Mesenchymal stem cell (in vitro differentiated cells and primary cell): ENCODE data around the gene RBM12.

Experiments used
- DNase-seq: peaks from one replicate; pipeline ENCODE4 v3.0.0-alpha.2; 2013
- H2AFZ ChIP-seq: one replicate; pipeline ENCODE4 v1.6.1; 2013; ENCODE audit warnings: low read depth, mild to moderate bottlenecking, control low read depth, inconsistent platforms, low read length, moderate library complexity
- H2AK5ac ChIP-seq: 2 replicates; pipeline ENCODE4 v1.6.1; 2013; ENCODE audit warnings: low read length, moderate library complexity, mild to moderate bottlenecking, inconsistent platforms; ENCODE audit not compliant: severe bottlenecking
- H2BK120ac ChIP-seq: one replicate; pipeline ENCODE4 v1.6.1; 2013; ENCODE audit warnings: low read depth, mild to moderate bottlenecking, inconsistent platforms, low read length, moderate library complexity
- H2BK12ac ChIP-seq, 2 experiments: one replicate each; pipeline ENCODE4 v1.6.1; 2013; ENCODE audit warnings: inconsistent platforms in 2 of 2, low read length in 2 of 2, mild to moderate bottlenecking in 2 of 2, moderate library complexity in 2 of 2, control low read depth in 1 of 2
- H2BK15ac ChIP-seq: one replicate; pipeline ENCODE4 v1.6.1; 2013; ENCODE audit warnings: mild to moderate bottlenecking, low read depth, inconsistent platforms; ENCODE audit not compliant: poor library complexity, severe bottlenecking
- H2BK5ac ChIP-seq: 2 replicates; pipeline ENCODE4 v1.6.1; 2013; ENCODE audit warnings: low read depth, mild to moderate bottlenecking, low read length, control low read depth, inconsistent platforms; ENCODE audit not compliant: poor library complexity, severe bottlenecking
- H3K14ac ChIP-seq, 2 experiments: one replicate each; pipeline ENCODE4 v1.6.1; 2013; ENCODE audit warnings: inconsistent platforms in 2 of 2, low read length in 2 of 2, control low read depth in 1 of 2, mild to moderate bottlenecking in 1 of 2, moderate library complexity in 1 of 2
- H3K18ac ChIP-seq, 2 experiments: one replicate each; pipeline ENCODE4 v1.6.1; 2013; ENCODE audit warnings: inconsistent platforms in 2 of 2, low read length in 2 of 2, control low read depth in 1 of 2, low read depth in 1 of 2, mild to moderate bottlenecking in 1 of 2
- H3K23ac ChIP-seq, 2 experiments: one replicate each; pipeline ENCODE4 v1.6.1; 2013; ENCODE audit warnings: inconsistent platforms in 2 of 2, low read length in 2 of 2, mild to moderate bottlenecking in 2 of 2, moderate library complexity in 2 of 2, control low read depth in 1 of 2
- H3K27ac ChIP-seq: 2 replicates; pipeline ENCODE4 v1.5.1; 2013; ENCODE audit warnings: mild to moderate bottlenecking, moderate library complexity, low read length, control low read depth, inconsistent platforms; ENCODE audit not compliant: poor library complexity, severe bottlenecking
- H3K27me3 ChIP-seq, 2 experiments: 2 replicates each; pipeline versions ENCODE4 v1.6.1 to v1.7.0; 2013; ENCODE audit warnings: low read length in 2 of 2, mild to moderate bottlenecking in 2 of 2, moderate library complexity in 2 of 2, control low read depth in 1 of 2, inconsistent platforms in 1 of 2; ENCODE audit not compliant: control insufficient read depth in 1 of 2, insufficient read depth in 1 of 2
- H3K36me3 ChIP-seq, 2 experiments: 2 replicates each; pipeline versions ENCODE4 v1.6.1 to v1.7.0; 2013; ENCODE audit warnings: low read length in 2 of 2, control low read depth in 1 of 2, inconsistent platforms in 1 of 2, low read depth in 1 of 2, mild to moderate bottlenecking in 1 of 2; ENCODE audit not compliant: insufficient read depth in 2 of 2, control insufficient read depth in 1 of 2
- H3K4ac ChIP-seq, 2 experiments: one replicate each; pipeline ENCODE4 v1.6.1; 2013; ENCODE audit warnings: inconsistent platforms in 2 of 2, low read length in 2 of 2, mild to moderate bottlenecking in 2 of 2, moderate library complexity in 2 of 2, control low read depth in 1 of 2, low read depth in 1 of 2
- H3K4me1 ChIP-seq: 2 replicates; pipeline ENCODE4 v1.6.1; 2013; ENCODE audit warnings: low read depth, low read length, control low read depth; ENCODE audit not compliant: control insufficient read depth, insufficient read depth
- H3K4me2 ChIP-seq: 2 replicates; pipeline ENCODE4 v1.6.1; 2013; ENCODE audit warnings: low read length, mild to moderate bottlenecking, inconsistent platforms; ENCODE audit not compliant: poor library complexity, severe bottlenecking
- H3K4me3 ChIP-seq, 2 experiments: 2 replicates each; pipeline versions ENCODE4 v1.5.1 to v1.7.0; 2013; ENCODE audit warnings: low read length in 2 of 2, mild to moderate bottlenecking in 2 of 2, control low read depth in 1 of 2, low read depth in 1 of 2; ENCODE audit not compliant: insufficient read depth in 1 of 2
- H3K79me1 ChIP-seq: replicated peaks from 2 replicates; pipeline ENCODE4 v1.6.1; 2013; ENCODE audit warnings: mild to moderate bottlenecking, control low read depth, low read length, inconsistent platforms; ENCODE audit not compliant: poor library complexity, severe bottlenecking
- H3K9ac ChIP-seq: 2 replicates; pipeline ENCODE4 v1.7.0; 2013; ENCODE audit warnings: mild to moderate bottlenecking, low read length, moderate library complexity
- H3K9me3 ChIP-seq: 2 replicates; pipeline ENCODE4 v1.7.0; 2013; ENCODE audit warnings: mild to moderate bottlenecking, low read length; ENCODE audit not compliant: control insufficient read depth
- H4K8ac ChIP-seq: one replicate; pipeline ENCODE4 v1.6.1; 2013; ENCODE audit warnings: inconsistent platforms, mild to moderate bottlenecking, low read length, moderate library complexity
- H4K91ac ChIP-seq: one replicate; pipeline ENCODE4 v1.6.1; 2013; ENCODE audit warnings: mild to moderate bottlenecking, low read length, inconsistent platforms
- WGBS: methylation state at CpG from one replicate; pipeline ENCODE4 v1.1.7; 2013; ENCODE audit warnings: mixed read lengths; 5-methylcytosine and 5-hydroxymethylcytosine counted together

The RBM12 gene

DNA sequence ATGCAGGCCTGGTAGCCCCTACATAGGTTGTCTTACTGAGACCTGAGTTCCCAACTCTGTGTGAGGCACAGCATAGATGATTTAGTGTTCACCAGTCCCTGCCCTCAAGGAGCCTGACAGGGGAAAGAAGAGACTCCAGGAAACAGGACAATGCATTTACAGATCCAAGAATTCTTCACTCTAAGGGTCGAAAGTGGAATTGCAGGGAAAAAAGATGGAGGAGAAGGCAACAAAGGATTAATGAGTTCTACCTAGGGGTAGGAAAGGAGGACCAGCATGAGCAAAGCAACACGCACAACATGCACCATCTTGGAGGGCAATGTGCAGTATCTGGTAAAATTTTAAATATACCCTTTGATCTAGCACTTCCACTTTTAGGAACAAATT is 43.1 kb downstream of the RBM12 start:
- H3K4ac ChIP-seq, result no peak overlapping the region
- H2BK120ac ChIP-seq, result no peak overlapping the region
- no peak overlapping the region for H3K14ac ChIP-seq
- no peak overlapping the region for H2AK5ac ChIP-seq
- H3K27ac ChIP-seq, result no peak overlapping the region
- peaks cover 24% of the 10 kb centered on the region for H3K4me1 ChIP-seq
- no peaks in the 10 kb centered on the region for H3K9me3 ChIP-seq
- peaks cover 20 to 32% of the 10 kb centered on the region in 2 experiments for H3K36me3 ChIP-seq
- H3K23ac ChIP-seq, result no peak overlapping the region
- H2BK12ac ChIP-seq, result no peak overlapping the region
- H3K9ac ChIP-seq, result no peak overlapping the region
- no peak overlapping the region for H4K91ac ChIP-seq
- H2AFZ ChIP-seq, result no peak overlapping the region
- H3K4me3 ChIP-seq, result no peak overlapping the region
- WGBS, result no CpG with 5 or more reads among the region's 2 CpGs
- H2BK15ac ChIP-seq, result no peak overlapping the region
- H4K8ac ChIP-seq, result no peak overlapping the region
- H2BK5ac ChIP-seq, result no peak overlapping the region
- H3K79me1 ChIP-seq, result peaks cover 14% of the 10 kb centered on the region
- no peaks in the 10 kb centered on the region for H3K27me3 ChIP-seq
- DNase-seq, result no peak
- H3K18ac ChIP-seq, result no peak overlapping the region
- no peak overlapping the region for H3K4me2 ChIP-seq

GRCh38 chr20:35620818-35621559 is 43.7 kb downstream of the RBM12 start:
- no peak overlapping the region for H3K14ac ChIP-seq
- H3K36me3 ChIP-seq, result peaks cover 14 to 26% of the 10 kb centered on the region in 2 experiments
- no peaks in the 10 kb centered on the region for H3K9me3 ChIP-seq
- H2BK5ac ChIP-seq, result no peak overlapping the region
- H2BK15ac ChIP-seq, result no peak overlapping the region
- no peaks in the 10 kb centered on the region for H3K27me3 ChIP-seq
- no peak overlapping the region for H2AK5ac ChIP-seq
- no peak overlapping the region for H3K9ac ChIP-seq
- H4K8ac ChIP-seq, result no peak overlapping the region
- no peak overlapping the region for H2BK12ac ChIP-seq
- 99% methylated on average over 11 of the region's 11 CpGs for WGBS
- H3K4ac ChIP-seq, result no peak overlapping the region
- no peak overlapping the region for H3K27ac ChIP-seq
- no peak overlapping the region for H3K23ac ChIP-seq
- H3K4me2 ChIP-seq, result no peak overlapping the region
- H4K91ac ChIP-seq, result no peak overlapping the region
- no peak overlapping the region for H3K4me3 ChIP-seq
- no peak overlapping the region for H2BK120ac ChIP-seq
- DNase-seq, result no peak
- H3K4me1 ChIP-seq, result peaks cover 24% of the 10 kb centered on the region
- H2AFZ ChIP-seq, result no peak overlapping the region
- H3K18ac ChIP-seq, result no peak overlapping the region
- peaks cover 8% of the 10 kb centered on the region for H3K79me1 ChIP-seq

DNA sequence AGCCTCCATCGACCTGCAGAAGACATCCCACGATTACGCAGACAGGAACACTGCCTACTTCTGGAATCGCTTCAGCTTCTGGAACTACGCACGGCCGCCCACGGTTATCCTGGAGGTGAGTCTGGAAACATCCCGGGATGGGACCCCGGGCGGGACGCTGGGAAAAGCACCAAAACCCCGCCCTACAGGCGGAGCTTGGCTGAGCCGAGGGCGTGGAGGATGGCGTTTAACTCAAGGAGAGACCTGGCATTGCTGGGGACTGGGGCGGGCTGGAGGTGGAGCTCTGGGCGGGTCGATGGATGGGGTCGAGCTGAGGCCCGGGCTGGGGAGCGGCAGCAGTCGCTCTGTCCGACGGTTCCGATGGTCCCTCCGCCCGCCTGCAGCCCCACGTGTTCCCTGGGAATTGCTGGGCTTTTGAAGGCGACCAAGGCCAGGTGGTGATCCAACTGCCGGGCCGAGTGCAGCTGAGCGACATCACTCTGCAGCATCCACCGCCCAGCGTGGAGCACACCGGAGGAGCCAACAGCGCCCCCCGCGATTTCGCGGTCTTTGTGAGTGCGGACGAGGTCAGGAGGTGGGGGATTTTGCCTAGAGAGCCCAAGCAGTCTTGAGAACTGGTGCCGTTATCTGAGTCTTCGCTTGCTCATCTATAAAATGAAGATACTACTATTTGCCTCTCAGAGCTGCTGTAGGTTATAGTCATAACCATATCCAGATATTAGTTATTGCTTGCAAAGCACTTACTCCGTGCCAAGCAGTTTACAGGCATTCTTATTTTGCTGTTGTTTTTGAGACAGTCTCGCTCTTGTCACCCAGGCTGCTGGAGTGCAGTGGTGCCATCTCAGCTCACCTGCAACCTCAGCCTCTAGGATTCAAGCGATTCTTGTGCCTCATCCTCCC is 45.3 kb downstream of the RBM12 start:
- Histone ChIP-seq H2BK5ac (no peak overlapping the region), H2BK15ac (no peak overlapping the region), H3K27me3 (no peaks in the 10 kb centered on the region), H3K14ac (no peak overlapping the region), H3K4me3 (peak overlapping the region; percentile 62 to 78), H3K9ac (peak overlapping the region; percentile 11), H4K8ac (peak overlapping the region; percentile 82), H2AFZ (peak overlapping the region; percentile 55), H3K27ac (peak overlapping the region; percentile 27), H2BK12ac (no peak overlapping the region), H3K23ac (no peak overlapping the region), H3K18ac (peak overlapping the region in 1 of 2 experiments; percentile 76), H3K4me1 (peaks cover 31% of the 10 kb centered on the region), H3K36me3 (peaks cover 10 to 14% of the 10 kb centered on the region in 2 experiments), H3K4ac (no peak overlapping the region), H3K79me1 (peaks cover 8% of the 10 kb centered on the region), H3K4me2 (peak overlapping the region; percentile 94), H2AK5ac (no peak overlapping the region), H3K9me3 (no peaks in the 10 kb centered on the region), H4K91ac (no peak overlapping the region), H2BK120ac (no peak overlapping the region)
- DNase-seq, result peak; percentile 87
- WGBS, result 6% methylated on average over 44 of the region's 49 CpGs
